ENCODE data around the gene AK9. TPM values are rescaled to one million over a fixed set of nuclear protein-coding genes. Genes with fewer than 3 reads are reported as not detected.

AK9 gene
- polyA plus RNA-seq, 1 donor from 2014 or later = 27.7 TPM

DNA sequence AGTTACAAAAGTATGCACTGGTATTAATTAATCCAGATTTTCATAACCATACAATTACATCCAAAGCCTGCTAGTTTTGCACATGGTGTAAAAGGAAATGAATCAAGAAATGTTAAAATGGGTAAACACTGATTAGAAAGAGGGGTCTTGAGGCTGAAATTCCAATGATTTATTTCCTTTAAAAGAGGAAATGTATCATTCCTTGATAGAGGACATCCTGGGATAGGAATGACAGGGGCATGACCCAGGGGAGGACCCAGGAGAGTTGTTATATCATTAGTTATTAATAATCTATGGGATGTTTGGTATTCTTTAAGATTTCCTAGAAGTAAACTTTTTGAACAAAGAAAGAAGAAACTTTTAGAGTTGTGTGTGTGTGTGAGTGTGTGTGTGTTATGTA lies 18.2 kb downstream of the AK9 start:
- no peak overlapping the region for H3K9ac ChIP-seq (ENCODE audit: low read length)
- no peaks in the 10 kb centered on the region for H3K9me3 ChIP-seq (ENCODE audit: low read length)
- H2AFZ ChIP-seq (ENCODE audit: low read depth, low read length) = no peak overlapping the region
- TF ChIP-seq, protein P1, sequence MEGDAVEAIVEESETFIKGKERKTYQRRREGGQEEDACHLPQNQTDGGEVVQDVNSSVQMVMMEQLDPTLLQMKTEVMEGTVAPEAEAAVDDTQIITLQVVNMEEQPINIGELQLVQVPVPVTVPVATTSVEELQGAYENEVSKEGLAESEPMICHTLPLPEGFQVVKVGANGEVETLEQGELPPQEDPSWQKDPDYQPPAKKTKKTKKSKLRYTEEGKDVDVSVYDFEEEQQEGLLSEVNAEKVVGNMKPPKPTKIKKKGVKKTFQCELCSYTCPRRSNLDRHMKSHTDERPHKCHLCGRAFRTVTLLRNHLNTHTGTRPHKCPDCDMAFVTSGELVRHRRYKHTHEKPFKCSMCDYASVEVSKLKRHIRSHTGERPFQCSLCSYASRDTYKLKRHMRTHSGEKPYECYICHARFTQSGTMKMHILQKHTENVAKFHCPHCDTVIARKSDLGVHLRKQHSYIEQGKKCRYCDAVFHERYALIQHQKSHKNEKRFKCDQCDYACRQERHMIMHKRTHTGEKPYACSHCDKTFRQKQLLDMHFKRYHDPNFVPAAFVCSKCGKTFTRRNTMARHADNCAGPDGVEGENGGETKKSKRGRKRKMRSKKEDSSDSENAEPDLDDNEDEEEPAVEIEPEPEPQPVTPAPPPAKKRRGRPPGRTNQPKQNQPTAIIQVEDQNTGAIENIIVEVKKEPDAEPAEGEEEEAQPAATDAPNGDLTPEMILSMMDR (IDR thresholded peaks at IDR 0.05; ENCODE audit: poor library complexity, severe bottlenecking) = no peak
- no peak for TF ChIP-seq TAF1 (IDR thresholded peaks at IDR 0.05; ENCODE audit: low read depth)
- TF ChIP-seq, protein P2, sequence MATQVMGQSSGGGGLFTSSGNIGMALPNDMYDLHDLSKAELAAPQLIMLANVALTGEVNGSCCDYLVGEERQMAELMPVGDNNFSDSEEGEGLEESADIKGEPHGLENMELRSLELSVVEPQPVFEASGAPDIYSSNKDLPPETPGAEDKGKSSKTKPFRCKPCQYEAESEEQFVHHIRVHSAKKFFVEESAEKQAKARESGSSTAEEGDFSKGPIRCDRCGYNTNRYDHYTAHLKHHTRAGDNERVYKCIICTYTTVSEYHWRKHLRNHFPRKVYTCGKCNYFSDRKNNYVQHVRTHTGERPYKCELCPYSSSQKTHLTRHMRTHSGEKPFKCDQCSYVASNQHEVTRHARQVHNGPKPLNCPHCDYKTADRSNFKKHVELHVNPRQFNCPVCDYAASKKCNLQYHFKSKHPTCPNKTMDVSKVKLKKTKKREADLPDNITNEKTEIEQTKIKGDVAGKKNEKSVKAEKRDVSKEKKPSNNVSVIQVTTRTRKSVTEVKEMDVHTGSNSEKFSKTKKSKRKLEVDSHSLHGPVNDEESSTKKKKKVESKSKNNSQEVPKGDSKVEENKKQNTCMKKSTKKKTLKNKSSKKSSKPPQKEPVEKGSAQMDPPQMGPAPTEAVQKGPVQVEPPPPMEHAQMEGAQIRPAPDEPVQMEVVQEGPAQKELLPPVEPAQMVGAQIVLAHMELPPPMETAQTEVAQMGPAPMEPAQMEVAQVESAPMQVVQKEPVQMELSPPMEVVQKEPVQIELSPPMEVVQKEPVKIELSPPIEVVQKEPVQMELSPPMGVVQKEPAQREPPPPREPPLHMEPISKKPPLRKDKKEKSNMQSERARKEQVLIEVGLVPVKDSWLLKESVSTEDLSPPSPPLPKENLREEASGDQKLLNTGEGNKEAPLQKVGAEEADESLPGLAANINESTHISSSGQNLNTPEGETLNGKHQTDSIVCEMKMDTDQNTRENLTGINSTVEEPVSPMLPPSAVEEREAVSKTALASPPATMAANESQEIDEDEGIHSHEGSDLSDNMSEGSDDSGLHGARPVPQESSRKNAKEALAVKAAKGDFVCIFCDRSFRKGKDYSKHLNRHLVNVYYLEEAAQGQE (IDR thresholded peaks at IDR 0.05; ENCODE audit: borderline replicate concordance) = no peak
- TF ChIP-seq SMC3 (conservative IDR thresholded peaks at IDR 0.05; ENCODE audit: poor library complexity) = no peak
- TF ChIP-seq EP300 (conservative IDR thresholded peaks at IDR 0.05; ENCODE audit: poor library complexity, severe bottlenecking) = no peak
- no peak for TF ChIP-seq MXI1 (conservative IDR thresholded peaks at IDR 0.05; ENCODE audit: poor library complexity, severe bottlenecking)
- no peak for TF ChIP-seq EZH2 (IDR thresholded peaks at IDR 0.05; ENCODE audit: borderline replicate concordance, insufficient read depth, low read length, poor library complexity, severe bottlenecking)
- TF ChIP-seq RAD21 (conservative IDR thresholded peaks at IDR 0.05) = no peak
- TF ChIP-seq POLR2AphosphoS5 (IDR thresholded peaks at IDR 0.05) = no peak
- H4K20me1 ChIP-seq (ENCODE audit: insufficient read depth) = no peaks in the 10 kb centered on the region
- no peaks in the 10 kb centered on the region for H3K79me2 ChIP-seq (replicated peaks; ENCODE audit: insufficient read depth, low read length)
- no peak overlapping the region for H3K4me3 ChIP-seq (ENCODE audit: low read length)
- H3F3A ChIP-seq (ENCODE audit: insufficient read depth, low read length, poor library complexity, severe bottlenecking) = no peaks in the 10 kb centered on the region
- H3K4me2 ChIP-seq (ENCODE audit: low read length) = no peak overlapping the region
- H3K27me3 ChIP-seq (ENCODE audit: insufficient read depth, low read depth, low read length) = no peaks in the 10 kb centered on the region
- H3K36me3 ChIP-seq (ENCODE audit: insufficient read depth, low read length) = no peaks in the 10 kb centered on the region
- H3K27ac ChIP-seq (ENCODE audit: low read length) = no peak overlapping the region
- H3K9me2 ChIP-seq (ENCODE audit: insufficient read depth, low read length) = no peaks in the 10 kb centered on the region

GRCh38 chr6:109672175-109672574 lies 18.8 kb downstream of the AK9 start:
- H3K79me2 ChIP-seq (replicated peaks; ENCODE audit: insufficient read depth, low read length) = no peaks in the 10 kb centered on the region
- no peak for TF ChIP-seq MXI1 (conservative IDR thresholded peaks at IDR 0.05; ENCODE audit: poor library complexity, severe bottlenecking)
- no peak for TF ChIP-seq SMC3 (conservative IDR thresholded peaks at IDR 0.05; ENCODE audit: poor library complexity)
- no peak for TF ChIP-seq EP300 (conservative IDR thresholded peaks at IDR 0.05; ENCODE audit: poor library complexity, severe bottlenecking)
- no peak for TF ChIP-seq RAD21 (conservative IDR thresholded peaks at IDR 0.05)
- TF ChIP-seq, protein P1 (IDR thresholded peaks at IDR 0.05; ENCODE audit: poor library complexity, severe bottlenecking) = no peak
- no peak for TF ChIP-seq EZH2 (IDR thresholded peaks at IDR 0.05; ENCODE audit: borderline replicate concordance, insufficient read depth, low read length, poor library complexity, severe bottlenecking)
- TF ChIP-seq, protein P2 (IDR thresholded peaks at IDR 0.05; ENCODE audit: borderline replicate concordance) = no peak
- no peak for TF ChIP-seq TAF1 (IDR thresholded peaks at IDR 0.05; ENCODE audit: low read depth)
- TF ChIP-seq POLR2AphosphoS5 (IDR thresholded peaks at IDR 0.05) = no peak
- H3F3A ChIP-seq (ENCODE audit: insufficient read depth, low read length, poor library complexity, severe bottlenecking) = no peaks in the 10 kb centered on the region
- H2AFZ ChIP-seq (ENCODE audit: low read depth, low read length) = no peak overlapping the region
- H3K36me3 ChIP-seq (ENCODE audit: insufficient read depth, low read length) = no peaks in the 10 kb centered on the region
- H3K9me2 ChIP-seq (ENCODE audit: insufficient read depth, low read length) = no peaks in the 10 kb centered on the region
- no peaks in the 10 kb centered on the region for H4K20me1 ChIP-seq (ENCODE audit: insufficient read depth)
- H3K27me3 ChIP-seq (ENCODE audit: insufficient read depth, low read depth, low read length) = no peaks in the 10 kb centered on the region
- no peak overlapping the region for H3K27ac ChIP-seq (ENCODE audit: low read length)
- H3K9me3 ChIP-seq (ENCODE audit: low read length) = no peaks in the 10 kb centered on the region
- no peak overlapping the region for H3K9ac ChIP-seq (ENCODE audit: low read length)
- no peak overlapping the region for H3K4me3 ChIP-seq (ENCODE audit: low read length)
- H3K4me2 ChIP-seq (ENCODE audit: low read length) = no peak overlapping the region

Measured in neural cell (in vitro differentiated cells).